HepG2 (cell line): ENCODE results near the gene PLA2G4D. TPM values are rescaled to one million over a fixed set of nuclear protein-coding genes. Genes with fewer than 3 reads are reported as not detected.

Experiments
- ATAC-seq: fragments of 200-7000 bp; cut with Tn5 transposase; 3 replicates; pipeline ENCODE4 v1.9.1; 2020; ENCODE audit warnings: mild to moderate bottlenecking, moderate library complexity
- BruUV-seq: library from RNA; stranded (reverse); fragments of 400-500 nt; replicated peaks from 2 replicates; lab custom pipeline; 2021; lab: Mats Ljungman, UMichigan
- CTCF ChIA-PET: fragments of 300-600 bp; formaldehyde crosslinking; extraction: SDS; loops from one replicate; lab custom pipeline; 2021; ENCODE audit warnings: low total read pairs, inconsistent platforms, low intra/inter-chr PET ratio; lab: Yijun Ruan, JAX
- POLR2A ChIA-PET: fragments of 350-600 bp; sonication (Branson Sonifier 250); formaldehyde crosslinking; loops from one replicate; lab custom pipeline; 2020; ENCODE audit warnings: antibody characterized with exemption, inconsistent platforms; lab: Yijun Ruan, JAX
- DNase-seq: peaks from one replicate; pipeline ENCODE4 v3.0.0-alpha.2; 2015; ENCODE audit warnings: low spot score
- FAIRE-seq: peaks from 3 replicates; lab custom pipeline; 2011; peaks lifted over from hg19 to GRCh38; lab: Jason Lieb, UNC
- H2AFZ ChIP-seq: one replicate; pipeline ENCODE4 v1.6.1; 2011; ENCODE audit warnings: low read length, inconsistent platforms
- H3K27ac ChIP-seq: fragments of 300-600 bp; 3 replicates; pipeline ENCODE4 v1.8.0; 2011; ENCODE audit warnings: mixed run types, mild to moderate bottlenecking, mixed read lengths, low read length, inconsistent platforms; ENCODE audit not compliant: insufficient read depth; ENCODE audit errors: extremely low read length
- H3K27me3 ChIP-seq, 2 experiments: fragments of 200-600 bp in 1 of 2; 2 replicates in 1 of 2; 3 replicates in 1 of 2; pipeline versions ENCODE4 v1.6.0 to v1.8.0; 2011; ENCODE audit warnings: low read length in 2 of 2, mild to moderate bottlenecking in 2 of 2, moderate library complexity in 2 of 2, inconsistent platforms in 1 of 2; ENCODE audit not compliant: insufficient read depth in 2 of 2, control insufficient read depth in 1 of 2
- H3K36me3 ChIP-seq, 2 experiments: fragments of 200-600 bp in 1 of 2; replicated peaks in 1 of 2; 2 replicates in 1 of 2; 3 replicates in 1 of 2; pipeline versions ENCODE4 v1.5.1 to v1.8.0; 2011; ENCODE audit warnings: low read length in 2 of 2, inconsistent platforms in 1 of 2; ENCODE audit not compliant: insufficient read depth in 2 of 2, control insufficient read depth in 1 of 2
- H3K4me1 ChIP-seq: 2 replicates; pipeline ENCODE4 v1.5.1; 2012; ENCODE audit warnings: low read length, inconsistent platforms; ENCODE audit not compliant: insufficient read depth
- H3K4me2 ChIP-seq: 2 replicates; pipeline ENCODE4 v1.6.0; 2011; ENCODE audit warnings: low read depth, low read length, inconsistent platforms
- H3K4me3 ChIP-seq, 3 experiments: fragments of 200-600 bp in 1 of 3; sonication (generic), shearing (Covaris generic) in 1 of 3; replicated peaks in 1 of 3; 2 replicates each; pipeline ENCODE4 v1.5.1; 2011 to 2016; ENCODE audit warnings: low read length in 3 of 3, inconsistent platforms in 2 of 3, low read depth in 2 of 3, mild to moderate bottlenecking in 2 of 3, control low read depth in 1 of 3, mixed read lengths in 1 of 3; ENCODE audit not compliant: insufficient read depth in 1 of 3
- H3K79me2 ChIP-seq: one replicate; pipeline ENCODE4 v1.6.1; 2011; ENCODE audit warnings: low read length, inconsistent platforms; ENCODE audit not compliant: insufficient read depth
- H3K9ac ChIP-seq: 2 replicates; pipeline ENCODE4 v1.6.0; 2011; ENCODE audit warnings: mild to moderate bottlenecking, low read depth, low read length, inconsistent platforms; ENCODE audit not compliant: insufficient read depth
- H3K9me3 ChIP-seq: 2 replicates; pipeline ENCODE4 v1.5.1; 2012; ENCODE audit warnings: mild to moderate bottlenecking, low read length
- H4K20me1 ChIP-seq: 2 replicates; pipeline ENCODE4 v1.6.0; 2011; ENCODE audit warnings: inconsistent platforms, mild to moderate bottlenecking, low read length, moderate library complexity; ENCODE audit not compliant: insufficient read depth
- GATA4 ChIP-seq: sonication (generic); IDR thresholded peaks from 2 replicates; pipeline ENCODE4 v1.6.1; 2016; ENCODE audit warnings: antibody characterized with exemption, low read depth, borderline replicate concordance
- IKZF4 ChIP-seq: sonication (generic); formaldehyde crosslinking; IDR thresholded peaks from 2 replicates; pipeline ENCODE4 v1.5.1; 2020; ENCODE audit warnings: borderline replicate concordance, mild to moderate bottlenecking, low read depth, missing genetic modification reagents; ENCODE audit errors: not compliant biosample characterization
- KDM4B ChIP-seq: sonication (generic); formaldehyde crosslinking; IDR thresholded peaks from 2 replicates; pipeline ENCODE4 v1.4.0; 2020; ENCODE audit warnings: missing genetic modification reagents
- KLF15 ChIP-seq: sonication (generic); formaldehyde crosslinking; IDR thresholded peaks from 2 replicates; pipeline ENCODE4 v1.8.1; 2023; ENCODE audit warnings: borderline replicate concordance, mild to moderate bottlenecking, inconsistent platforms, missing genetic modification reagents, mixed read lengths
- ZNF263 ChIP-seq: sonication (generic); formaldehyde crosslinking; IDR thresholded peaks from 2 replicates; pipeline ENCODE4 v1.4.0; 2020; ENCODE audit warnings: missing genetic modification reagents
- ZNF367 ChIP-seq: sonication (generic); formaldehyde crosslinking; IDR thresholded peaks from 2 replicates; pipeline ENCODE4 v1.4.0; 2020; ENCODE audit warnings: missing genetic modification reagents, borderline replicate concordance
- ZNF543 ChIP-seq: sonication (generic); formaldehyde crosslinking; IDR thresholded peaks from 2 replicates; pipeline ENCODE4 v1.4.0; 2020; ENCODE audit warnings: mild to moderate bottlenecking, missing genetic modification reagents
- WGBS: methylation state at CpG from one replicate; pipeline ENCODE4 v1.1.6; 2017; ENCODE audit warnings: low lambda C conversion rate; 5-methylcytosine and 5-hydroxymethylcytosine counted together
- in situ Hi-C: cut with HindIII; loops from 2 replicates; pipeline ENCODE4 v1.10.0; 2017; ENCODE audit warnings: low pct_unique_long_range_greater_than_20kb; ENCODE audit not compliant: extremely low pct_ligation_motif_present
- intact Hi-C: fragments of 100-400 bp; cut with micrococcal nuclease; formaldehyde crosslinking; loops from one replicate; pipeline ENCODE4 v1.10.0; 2022; ENCODE audit not compliant: unreplicated experiment
- polyA plus RNA-seq, 8 experiments: library from polyadenylated mRNA; depleted of rRNA in 3 of 8; stranded (reverse) in 7 of 8; unstranded in 1 of 8; fragments of >200 nt; fragmentation: Illumina TruSeq in 4 of 8; extraction: Trizol in 4 of 8; gene quantifications; 2 replicates each; pipeline versions ENCODE4 v1.2.1 to v1.2.3, GENCODE V29; 2011 to 2016; ENCODE audit warnings: low read depth in 4 of 8, missing spikeins in 1 of 8, mixed read lengths in 1 of 8; ENCODE audit not compliant: insufficient read depth in 1 of 8
- total RNA-seq, 5 experiments: library from RNA; depleted of rRNA; stranded (reverse); fragments of >200 nt; fragmentation: Illumina TruSeq; extraction: Trizol; gene quantifications; 2 replicates each; pipeline ENCODE4 v1.2.3, GENCODE V29; 2016; ENCODE audit warnings: low read depth in 1 of 5
- TF ChIP-seq, protein P1 (sequence below): fragments of 450-650 bp; IDR thresholded peaks from 2 replicates; pipeline ENCODE4 v1.6.1; 2016
- TF ChIP-seq, protein P2 (sequence below): sonication (generic); formaldehyde crosslinking; IDR thresholded peaks from 2 replicates; pipeline ENCODE4 v1.9.0; 2021; ENCODE audit warnings: missing genetic modification reagents, mild to moderate bottlenecking, borderline replicate concordance
- TF ChIP-seq, protein P3 (sequence below): IDR thresholded peaks from 2 replicates; pipeline ENCODE4 v1.6.1; 2012; ENCODE audit warnings: low read length, improper control_type of control experiment

PLA2G4D gene
- total and polyA plus RNA-seq, 2 of the 13 experiments (the other 11 are each of a cell fraction or from before 2014, with no cell fraction given) = 0.04 to 0.21 TPM

DNA sequence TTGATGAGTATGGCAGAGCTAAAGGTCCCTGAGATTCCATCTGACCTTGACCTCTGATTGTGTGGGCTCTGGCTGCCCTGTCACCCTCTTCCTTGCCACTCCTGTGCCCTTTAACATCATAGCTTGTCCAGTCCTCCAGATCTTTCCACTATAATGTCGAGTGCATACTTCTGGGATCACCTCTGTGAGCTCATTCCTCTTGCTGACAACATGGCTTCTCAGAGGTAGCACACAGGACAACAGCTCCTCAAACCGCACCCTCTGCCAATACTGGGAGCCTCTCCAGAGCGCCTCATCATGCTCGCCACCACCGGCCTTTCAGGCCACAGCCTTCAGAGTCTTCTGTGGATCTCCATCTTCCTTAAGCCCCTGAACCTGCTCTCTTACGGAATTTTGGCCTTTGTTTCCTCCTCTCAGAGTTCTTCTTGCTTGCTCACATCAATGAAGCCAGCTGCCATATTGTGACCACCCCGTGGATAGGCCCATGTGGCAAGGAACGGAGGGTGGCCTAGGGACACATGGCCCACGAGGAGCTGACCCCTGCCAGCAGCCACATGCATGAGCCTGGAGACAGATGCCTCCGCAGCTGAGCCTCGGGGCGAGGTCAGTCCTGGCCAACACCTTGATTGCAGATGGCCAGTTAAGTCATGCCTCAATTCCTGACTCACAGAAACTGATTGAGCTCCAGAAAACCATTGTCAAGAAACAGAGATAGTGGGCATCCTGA lies 31.1 kb downstream of the PLA2G4D start:
- H3K27me3 ChIP-seq = no peaks in the 10 kb centered on the region
- in situ Hi-C loops = no loop called here
- 56% methylated on average over 12 of the region's 12 CpGs for WGBS
- ChIA-PET CTCF (no interaction called here), POLR2A (no interaction called here)
- BruUV-seq = no TSS peak
- peaks cover 78% of the 10 kb centered on the region for H3K4me1 ChIP-seq
- TF ChIP-seq, protein P1, sequence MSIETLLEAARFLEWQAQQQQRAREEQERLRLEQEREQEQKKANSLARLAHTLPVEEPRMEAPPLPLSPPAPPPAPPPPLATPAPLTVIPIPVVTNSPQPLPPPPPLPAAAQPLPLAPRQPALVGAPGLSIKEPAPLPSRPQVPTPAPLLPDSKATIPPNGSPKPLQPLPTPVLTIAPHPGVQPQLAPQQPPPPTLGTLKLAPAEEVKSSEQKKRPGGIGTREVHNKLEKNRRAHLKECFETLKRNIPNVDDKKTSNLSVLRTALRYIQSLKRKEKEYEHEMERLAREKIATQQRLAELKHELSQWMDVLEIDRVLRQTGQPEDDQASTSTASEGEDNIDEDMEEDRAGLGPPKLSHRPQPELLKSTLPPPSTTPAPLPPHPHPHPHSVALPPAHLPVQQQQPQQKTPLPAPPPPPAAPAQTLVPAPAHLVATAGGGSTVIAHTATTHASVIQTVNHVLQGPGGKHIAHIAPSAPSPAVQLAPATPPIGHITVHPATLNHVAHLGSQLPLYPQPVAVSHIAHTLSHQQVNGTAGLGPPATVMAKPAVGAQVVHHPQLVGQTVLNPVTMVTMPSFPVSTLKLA = peak; percentile 43; the same call in 1 of the 2 replicates
- peak; percentile 60; the same call in 1 of the 2 replicates for TF ChIP-seq ZNF543 (CRISPR knock-in tag)
- TF ChIP-seq KLF15 (CRISPR knock-in tag) = no peak
- no peak for TF ChIP-seq ZNF367 (CRISPR knock-in tag)
- no peak overlapping the region for H2AFZ ChIP-seq
- FAIRE-seq (no peak), DNase-seq (no peak), ATAC-seq (no peak)
- no peak overlapping the region for H3K4me3 ChIP-seq
- no peaks in the 10 kb centered on the region for H3K9me3 ChIP-seq
- H4K20me1 ChIP-seq = no peaks in the 10 kb centered on the region
- H3K36me3 ChIP-seq = no peaks in the 10 kb centered on the region
- no peak overlapping the region for H3K9ac ChIP-seq
- H3K79me2 ChIP-seq = no peaks in the 10 kb centered on the region
- H3K27ac ChIP-seq = no peak overlapping the region
- H3K4me2 ChIP-seq = no peak overlapping the region
- intact Hi-C loops = no loop called here

DNA sequence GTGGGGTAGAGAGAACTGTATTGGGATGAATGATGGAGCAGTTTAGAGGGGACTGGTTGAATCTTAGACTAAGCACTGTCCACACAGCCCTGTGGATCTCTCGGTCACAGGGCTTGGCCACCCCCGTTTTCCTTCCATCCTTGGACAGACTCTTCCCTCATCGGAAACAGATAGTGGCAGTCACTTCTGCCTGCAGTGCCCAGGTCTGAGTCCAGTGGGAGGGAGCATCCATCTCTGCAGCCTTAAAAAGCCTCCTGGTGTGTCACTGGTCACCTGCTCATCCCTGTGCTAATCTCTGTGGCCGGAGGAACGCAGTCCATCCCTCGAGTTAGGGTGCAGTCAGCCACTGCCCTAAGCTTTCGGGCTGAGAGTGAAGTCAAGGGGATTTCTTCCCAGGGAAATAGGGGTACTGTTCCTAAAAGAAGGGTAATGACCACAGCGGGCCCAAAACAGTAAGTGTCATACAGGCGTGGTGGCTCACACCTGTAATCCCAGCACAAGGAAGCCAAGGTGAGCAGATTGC lies 32.0 kb downstream of the PLA2G4D start:
- FAIRE-seq (no peak), ATAC-seq (no peak)
- in situ Hi-C loops = no loop called here
- TF ChIP-seq KDM4B (no peak), GATA4 (no peak), IKZF4 (no peak), ZNF263 (CRISPR knock-in tag) (no peak)
- TF ChIP-seq, protein P2, sequence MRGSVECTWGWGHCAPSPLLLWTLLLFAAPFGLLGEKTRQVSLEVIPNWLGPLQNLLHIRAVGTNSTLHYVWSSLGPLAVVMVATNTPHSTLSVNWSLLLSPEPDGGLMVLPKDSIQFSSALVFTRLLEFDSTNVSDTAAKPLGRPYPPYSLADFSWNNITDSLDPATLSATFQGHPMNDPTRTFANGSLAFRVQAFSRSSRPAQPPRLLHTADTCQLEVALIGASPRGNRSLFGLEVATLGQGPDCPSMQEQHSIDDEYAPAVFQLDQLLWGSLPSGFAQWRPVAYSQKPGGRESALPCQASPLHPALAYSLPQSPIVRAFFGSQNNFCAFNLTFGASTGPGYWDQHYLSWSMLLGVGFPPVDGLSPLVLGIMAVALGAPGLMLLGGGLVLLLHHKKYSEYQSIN (CRISPR knock-in tag) = no peak
- TF ChIP-seq, protein P3, sequence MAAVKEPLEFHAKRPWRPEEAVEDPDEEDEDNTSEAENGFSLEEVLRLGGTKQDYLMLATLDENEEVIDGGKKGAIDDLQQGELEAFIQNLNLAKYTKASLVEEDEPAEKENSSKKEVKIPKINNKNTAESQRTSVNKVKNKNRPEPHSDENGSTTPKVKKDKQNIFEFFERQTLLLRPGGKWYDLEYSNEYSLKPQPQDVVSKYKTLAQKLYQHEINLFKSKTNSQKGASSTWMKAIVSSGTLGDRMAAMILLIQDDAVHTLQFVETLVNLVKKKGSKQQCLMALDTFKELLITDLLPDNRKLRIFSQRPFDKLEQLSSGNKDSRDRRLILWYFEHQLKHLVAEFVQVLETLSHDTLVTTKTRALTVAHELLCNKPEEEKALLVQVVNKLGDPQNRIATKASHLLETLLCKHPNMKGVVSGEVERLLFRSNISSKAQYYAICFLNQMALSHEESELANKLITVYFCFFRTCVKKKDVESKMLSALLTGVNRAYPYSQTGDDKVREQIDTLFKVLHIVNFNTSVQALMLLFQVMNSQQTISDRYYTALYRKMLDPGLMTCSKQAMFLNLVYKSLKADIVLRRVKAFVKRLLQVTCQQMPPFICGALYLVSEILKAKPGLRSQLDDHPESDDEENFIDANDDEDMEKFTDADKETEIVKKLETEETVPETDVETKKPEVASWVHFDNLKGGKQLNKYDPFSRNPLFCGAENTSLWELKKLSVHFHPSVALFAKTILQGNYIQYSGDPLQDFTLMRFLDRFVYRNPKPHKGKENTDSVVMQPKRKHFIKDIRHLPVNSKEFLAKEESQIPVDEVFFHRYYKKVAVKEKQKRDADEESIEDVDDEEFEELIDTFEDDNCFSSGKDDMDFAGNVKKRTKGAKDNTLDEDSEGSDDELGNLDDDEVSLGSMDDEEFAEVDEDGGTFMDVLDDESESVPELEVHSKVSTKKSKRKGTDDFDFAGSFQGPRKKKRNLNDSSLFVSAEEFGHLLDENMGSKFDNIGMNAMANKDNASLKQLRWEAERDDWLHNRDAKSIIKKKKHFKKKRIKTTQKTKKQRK = no peak

More for the DNA sequence above, 32.0 kb downstream of the PLA2G4D start:
- Histone ChIP-seq H3K9me3 (no peaks in the 10 kb centered on the region), H3K4me2 (no peak overlapping the region), H3K9ac (no peak overlapping the region), H3K4me3 (no peak overlapping the region), H3K79me2 (no peaks in the 10 kb centered on the region), H4K20me1 (no peaks in the 10 kb centered on the region), H2AFZ (no peak overlapping the region), H3K36me3 (no peaks in the 10 kb centered on the region), H3K27me3 (no peaks in the 10 kb centered on the region), H3K4me1 (peaks cover 84% of the 10 kb centered on the region), H3K27ac (no peak overlapping the region)
- BruUV-seq = no TSS peak
- DNase-seq = no peak
- ChIA-PET CTCF (no interaction called here), POLR2A (no interaction called here)
- 71% methylated on average over 8 of the region's 9 CpGs for WGBS
- intact Hi-C loops = no loop called here
